Measurements from ENCODE around the gene PARP16.
"Not testable (repeated sequence)": the region's sequence is repeated elsewhere in the genome, so short reads cannot be mapped to it uniquely, and the experiment has no call there.

PARP16 gene

GRCh38 chr15:65275728-65276126 is 11.0 kb downstream of the PARP16 start:
- no peak for DNase-seq (ENCODE audit: low read depth)

GRCh38 chr15:65275104-65275727 is 11.5 kb downstream of the PARP16 start:
- no peak for DNase-seq (ENCODE audit: low read depth)

- DNase-seq (ENCODE audit: low read depth): not testable (repeated sequence)
Observed at GRCh38 chr15:65270811-65271545, 15.7 kb downstream of the PARP16 start.

GRCh38 chr15:65268411-65268810 is 18.3 kb downstream of the PARP16 start:
- no peak for DNase-seq (ENCODE audit: low read depth)

- DNase-seq (ENCODE audit: low read depth): no peak
Observed at GRCh38 chr15:65266469-65266868, 20.2 kb downstream of the PARP16 start.

- no peak for DNase-seq (ENCODE audit: low read depth)
Observed at GRCh38 chr15:65264863-65265430, 21.7 kb downstream of the PARP16 start.

GRCh38 chr15:65263313-65263712 is 23.4 kb downstream of the PARP16 start:
- DNase-seq (ENCODE audit: low read depth): no peak

GRCh38 chr15:65260968-65261367 is 25.7 kb downstream of the PARP16 start:
- DNase-seq (ENCODE audit: low read depth): no peak

GRCh38 chr15:65259367-65259797 is 27.3 kb downstream of the PARP16 start:
- DNase-seq (ENCODE audit: low read depth): no peak

- no peak for DNase-seq (ENCODE audit: low read depth)
Observed at GRCh38 chr15:65258375-65259262, 28.1 kb downstream of the PARP16 start.

- no peak for DNase-seq (ENCODE audit: low read depth)
Observed at GRCh38 chr15:65255486-65256140, 31.1 kb downstream of the PARP16 start.

- no peak for DNase-seq (ENCODE audit: low read depth)
Observed at GRCh38 chr15:65254758-65255157, 31.9 kb downstream of the PARP16 start.

- DNase-seq (ENCODE audit: low read depth): no peak
Observed at GRCh38 chr15:65254356-65254755, 32.3 kb downstream of the PARP16 start.

- no peak for DNase-seq (ENCODE audit: low read depth)
Observed at GRCh38 chr15:65249641-65250040, 37.0 kb downstream of the PARP16 start.

GRCh38 chr15:65248511-65249255 is 38.0 kb downstream of the PARP16 start:
- DNase-seq (ENCODE audit: low read depth): no peak

GRCh38 chr15:65246939-65247338 is 39.7 kb downstream of the PARP16 start:
- no peak for DNase-seq (ENCODE audit: low read depth)

- DNase-seq (ENCODE audit: low read depth): no peak
Observed at GRCh38 chr15:65246026-65246714, 40.5 kb downstream of the PARP16 start.

- DNase-seq (ENCODE audit: low read depth): no peak
Observed at GRCh38 chr15:65245096-65245856, 41.4 kb downstream of the PARP16 start.

- no peak for DNase-seq (ENCODE audit: low read depth)
Observed at GRCh38 chr15:65244638-65245037, 42.0 kb downstream of the PARP16 start.

- not testable (repeated sequence) for DNase-seq (ENCODE audit: low read depth)
Observed at GRCh38 chr15:65236443-65236842, 50.2 kb downstream of the PARP16 start.
